NB4 (cell line): ENCODE data around the gene SLC25A26.

Experiments
- CTCF ChIP-seq: IDR thresholded peaks from one replicate; pipeline ENCODE4 v1.5.1; 2012; ENCODE audit warnings: low read depth, low read length
- POLR2A ChIP-seq: IDR thresholded peaks from 2 replicates; pipeline ENCODE4 v1.6.1; 2011; ENCODE audit warnings: mild to moderate bottlenecking; ENCODE audit not compliant: insufficient read length; ENCODE audit errors: extremely low read depth
- TF ChIP-seq, protein P1 (sequence below): IDR thresholded peaks from 2 replicates; pipeline ENCODE4 v1.6.1; 2011; ENCODE audit warnings: low read depth, low read length

- TF ChIP-seq CTCF (no peak), POLR2A (no peak)
- TF ChIP-seq, protein P1, sequence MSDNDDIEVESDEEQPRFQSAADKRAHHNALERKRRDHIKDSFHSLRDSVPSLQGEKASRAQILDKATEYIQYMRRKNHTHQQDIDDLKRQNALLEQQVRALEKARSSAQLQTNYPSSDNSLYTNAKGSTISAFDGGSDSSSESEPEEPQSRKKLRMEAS = no peak
Measured at GRCh38 chr3:66206806-66207205, 14.0 kb upstream of the SLC25A26 start.
